Activated naive CD4-positive, alpha-beta T cell treated with Interleukin-2 at 50 U/mL for 16 hours (primary cell): ENCODE results near the gene TBC1D4.
"Not testable (repeated sequence)": the region's sequence is repeated elsewhere in the genome, so short reads cannot be mapped to it uniquely, and the experiment has no call there.

Experiments used
- DNase-seq: peaks from one replicate; pipeline ENCODE4 v3.0.0-alpha.2; 2020

TBC1D4 gene

GRCh38 chr13:75256922-75257321 lies 225.0 kb downstream of the TBC1D4 start:
- DNase-seq = no peak

GRCh38 chr13:75255653-75256052 lies 226.3 kb downstream of the TBC1D4 start:
- no peak for DNase-seq

DNA sequence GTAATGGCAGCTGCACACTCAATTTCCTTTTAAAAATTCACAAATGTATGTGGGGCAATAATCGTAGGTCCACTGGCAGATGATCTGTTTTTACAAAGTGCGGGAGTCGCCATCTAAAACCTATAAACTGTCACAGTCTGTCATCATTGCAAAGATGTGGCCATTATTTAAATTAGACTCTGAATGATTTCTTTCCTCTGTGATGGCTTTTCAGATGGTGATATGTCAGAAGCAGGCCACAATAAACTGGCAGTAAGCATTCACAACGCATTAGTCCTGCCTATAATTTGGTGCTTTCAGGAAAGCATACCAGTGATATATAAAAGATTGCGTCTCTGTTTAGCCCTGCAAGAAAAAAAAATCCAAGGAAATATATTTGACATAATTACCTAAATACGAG lies 226.8 kb downstream of the TBC1D4 start:
- DNase-seq = no peak

DNA sequence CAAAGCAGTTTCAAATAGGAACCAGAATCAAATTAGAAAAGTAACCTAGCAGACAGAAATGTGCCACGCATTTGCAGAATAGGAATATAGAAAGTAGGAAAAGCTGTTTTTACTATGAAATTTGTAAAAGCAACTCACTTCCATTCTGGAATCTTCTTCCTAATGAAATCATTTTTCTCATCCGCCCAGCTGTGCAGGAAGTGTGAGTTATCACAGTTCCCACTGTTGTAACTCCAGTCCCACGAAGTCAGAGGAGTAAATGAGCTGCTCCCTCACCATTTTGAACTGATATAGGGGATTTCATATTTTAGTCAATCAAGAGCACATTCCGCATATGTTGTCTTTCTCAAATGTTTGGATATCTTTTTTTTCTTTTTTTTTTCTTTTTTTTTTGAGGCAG lies 230.8 kb downstream of the TBC1D4 start:
- DNase-seq = no peak

DNA sequence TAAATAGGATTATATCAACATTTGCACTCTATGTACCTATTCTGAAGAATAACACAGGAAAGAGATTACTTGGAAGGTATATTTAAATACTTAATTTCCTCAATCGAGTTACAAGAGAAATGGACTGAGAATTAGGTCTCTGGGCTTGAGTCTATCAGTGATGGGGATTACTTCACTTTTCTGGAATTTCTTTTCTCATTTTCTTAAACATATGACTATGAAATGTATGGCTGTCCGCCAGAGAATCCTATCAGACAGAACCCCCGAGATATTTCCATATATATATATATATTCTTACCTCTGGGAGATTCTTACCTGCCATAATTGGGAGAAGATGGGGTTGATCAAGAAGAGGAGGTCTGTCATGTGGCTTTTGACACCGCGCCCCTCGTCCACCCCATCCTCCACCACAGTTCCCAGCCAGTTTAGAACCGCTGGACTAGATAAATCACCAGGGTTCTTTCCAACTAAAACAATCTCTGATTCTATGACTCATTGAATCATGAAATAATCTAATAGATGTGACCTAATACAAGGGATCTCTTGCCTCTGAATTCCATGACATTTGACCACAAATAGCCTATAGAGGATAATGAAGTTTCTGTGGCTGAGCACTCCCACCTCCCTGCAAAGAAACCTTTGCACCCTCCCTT lies 231.3 kb downstream of the TBC1D4 start:
- DNase-seq = no peak

DNA sequence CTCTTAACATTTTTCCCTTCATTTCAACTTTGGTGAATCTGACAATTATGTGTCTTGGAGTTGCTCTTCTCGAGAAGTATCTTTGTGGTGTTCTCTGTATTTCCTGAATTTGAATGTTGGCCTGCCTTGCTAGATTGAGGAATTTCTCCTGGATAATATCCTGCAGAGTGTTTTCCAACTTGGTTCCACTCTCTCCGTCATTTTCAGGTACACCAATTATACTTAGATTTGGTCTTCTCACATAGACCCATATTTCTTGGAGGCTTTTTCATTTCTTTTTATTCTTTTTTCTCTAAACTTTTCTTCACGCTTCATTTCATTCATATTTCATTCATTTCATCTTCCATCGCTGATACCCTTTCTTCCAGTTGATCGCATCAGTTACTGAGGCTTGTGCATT lies 236.4 kb downstream of the TBC1D4 start:
- DNase-seq = not testable (repeated sequence)

DNA sequence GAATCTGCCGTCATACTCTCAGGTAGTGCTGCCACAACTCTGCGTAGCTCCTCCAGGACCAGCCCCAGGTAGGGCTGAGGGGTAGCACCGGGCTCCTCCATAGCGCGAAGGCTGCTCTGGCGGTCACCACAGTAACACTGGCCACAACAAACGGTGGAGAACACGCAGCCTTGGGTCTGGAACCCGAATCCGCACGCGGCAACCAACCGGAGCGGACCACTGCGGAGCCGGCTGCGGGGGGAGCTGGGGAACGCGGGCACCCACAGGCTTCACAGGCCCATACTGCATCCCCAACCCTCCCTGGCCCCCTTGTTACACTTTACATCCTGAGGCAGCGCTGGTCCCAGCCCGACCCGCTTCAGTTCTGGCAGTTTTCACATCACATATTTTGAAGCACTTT lies 241.7 kb downstream of the TBC1D4 start:
- DNase-seq = not testable (repeated sequence)

DNA sequence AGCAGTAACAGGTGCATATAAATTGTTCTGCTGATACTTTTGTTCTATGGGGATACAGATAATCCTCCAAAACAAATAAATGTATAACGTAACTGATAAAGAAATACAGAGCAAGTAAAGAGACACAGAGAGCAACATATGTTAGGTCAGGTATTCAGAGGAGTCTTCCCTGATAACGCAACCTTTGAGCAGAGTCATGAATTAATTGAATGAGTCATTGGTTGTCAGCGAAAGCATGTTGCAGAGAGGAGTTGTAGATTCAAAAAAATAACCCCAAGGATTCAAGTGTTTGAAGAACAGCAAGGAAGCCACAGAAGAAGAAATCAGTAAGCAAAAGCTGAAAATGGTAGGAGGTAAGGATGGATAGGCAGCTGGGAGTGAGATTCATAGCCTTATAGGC lies 245.2 kb downstream of the TBC1D4 start:
- DNase-seq = no peak
